Stimulated activated CD8-positive, alpha-beta memory T cell treated with anti-CD3 and anti-CD28 coated beads, Interleukin-2, amount 100 ng/mL, for 48 hours (primary cell): ENCODE measurements around the gene C1R.
"Not testable (repeated sequence)": the region's sequence is repeated elsewhere in the genome, so short reads cannot be mapped to it uniquely, and the experiment has no call there.

Source experiments
- DNase-seq, 2 donors: peaks; one replicate each; pipeline ENCODE4 v3.0.0-alpha.2; 2020; ENCODE audit warnings: low read depth in 2 of 2

C1R gene

DNA sequence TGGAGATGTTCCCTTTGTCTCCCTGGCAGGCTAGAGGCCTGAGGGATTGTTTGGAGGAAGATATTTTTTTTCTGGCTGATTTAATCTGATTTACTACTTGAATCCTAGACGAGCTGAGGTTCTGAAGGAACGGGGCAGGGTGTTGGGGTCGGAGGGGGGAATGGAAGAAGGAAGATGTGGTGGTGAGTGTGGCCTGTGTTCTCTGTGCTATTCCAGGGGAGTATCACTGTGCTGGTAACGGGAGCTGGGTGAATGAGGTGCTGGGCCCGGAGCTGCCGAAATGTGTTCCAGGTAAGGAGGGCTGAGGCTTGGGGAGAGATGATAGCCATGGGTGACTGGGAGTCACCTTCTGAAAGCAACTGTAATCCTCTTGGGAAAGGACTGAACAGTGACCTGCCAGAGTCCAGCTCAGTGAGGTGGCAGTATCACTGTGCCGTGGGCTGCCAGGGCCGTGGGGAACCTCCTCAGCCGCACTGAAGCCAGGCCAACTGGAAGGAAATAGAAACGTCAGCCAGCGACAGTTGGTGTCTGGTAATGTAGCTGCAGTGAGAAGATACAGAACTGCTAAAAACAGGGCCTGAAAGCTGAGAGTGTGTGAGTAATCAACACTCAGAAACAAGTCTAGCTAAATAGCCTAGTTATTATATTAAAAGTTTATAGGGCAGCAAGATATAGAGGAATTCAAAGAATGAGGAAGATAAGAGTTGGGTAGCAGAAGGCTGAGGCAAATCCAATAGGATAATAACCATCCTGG, 23.8 kb downstream of the C1R start:
- DNase-seq = no peak

DNA sequence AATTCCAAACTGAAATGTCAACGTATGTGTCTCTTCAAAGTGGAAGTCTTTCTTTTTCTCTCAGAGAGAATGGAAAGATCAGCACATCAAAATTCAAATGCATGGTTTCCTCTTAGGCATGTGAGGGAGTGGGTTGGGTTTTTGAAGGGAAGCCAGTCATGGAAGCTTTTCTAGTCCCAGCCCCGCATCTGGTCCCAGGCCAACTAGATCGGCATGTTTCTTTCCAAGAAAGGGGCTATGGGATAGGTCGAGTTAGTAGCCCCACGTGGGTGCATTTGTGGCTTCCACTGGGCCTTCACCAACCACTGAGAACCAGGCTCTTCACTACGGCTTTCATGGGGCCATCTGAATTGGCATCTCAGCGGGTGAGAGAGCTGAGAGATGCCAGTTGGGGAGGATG, 25.1 kb downstream of the C1R start:
- DNase-seq = no peak

DNA sequence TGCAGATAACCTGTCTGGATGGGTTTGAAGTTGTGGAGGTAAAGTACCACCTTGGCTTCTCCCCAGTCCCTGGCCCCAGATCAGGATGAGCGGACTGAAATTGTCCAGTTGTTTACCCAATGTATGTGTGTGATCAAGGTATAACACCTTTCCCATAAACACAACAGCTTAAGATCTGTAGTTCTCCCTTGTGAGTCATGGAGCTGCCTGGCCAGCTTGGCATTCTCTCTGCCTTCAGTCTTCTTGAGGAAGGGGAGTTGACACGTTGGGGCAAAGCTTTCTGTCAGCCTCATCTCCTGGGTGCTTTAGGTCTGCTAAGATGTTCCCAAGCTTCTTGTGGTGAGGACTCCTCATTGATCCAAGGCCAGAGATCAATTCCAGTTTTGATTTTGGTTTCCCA, 25.6 kb downstream of the C1R start:
- DNase-seq = no peak

DNA sequence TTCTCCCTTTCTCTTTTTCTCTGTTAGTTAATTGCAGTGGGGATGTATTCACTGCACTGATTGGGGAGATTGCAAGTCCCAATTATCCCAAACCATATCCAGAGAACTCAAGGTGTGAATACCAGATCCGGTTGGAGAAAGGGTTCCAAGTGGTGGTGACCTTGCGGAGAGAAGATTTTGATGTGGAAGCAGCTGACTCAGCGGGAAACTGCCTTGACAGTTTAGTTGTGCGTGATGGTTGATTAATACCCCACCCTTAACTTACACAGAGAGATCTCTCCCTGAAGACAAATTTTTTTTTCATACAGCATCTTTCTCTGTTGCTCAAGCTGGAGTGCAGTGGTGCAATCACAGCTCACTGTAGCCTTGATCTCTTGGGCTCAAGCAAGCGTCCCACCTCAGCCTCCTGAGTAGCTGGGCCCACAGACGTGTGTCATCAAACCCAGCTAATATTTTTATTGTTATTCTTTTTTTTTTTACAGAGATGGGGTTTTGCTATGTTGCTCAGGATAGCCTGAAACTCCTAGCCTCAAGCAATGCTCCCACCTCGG, 27.1 kb downstream of the C1R start:
- no peak for DNase-seq

DNA sequence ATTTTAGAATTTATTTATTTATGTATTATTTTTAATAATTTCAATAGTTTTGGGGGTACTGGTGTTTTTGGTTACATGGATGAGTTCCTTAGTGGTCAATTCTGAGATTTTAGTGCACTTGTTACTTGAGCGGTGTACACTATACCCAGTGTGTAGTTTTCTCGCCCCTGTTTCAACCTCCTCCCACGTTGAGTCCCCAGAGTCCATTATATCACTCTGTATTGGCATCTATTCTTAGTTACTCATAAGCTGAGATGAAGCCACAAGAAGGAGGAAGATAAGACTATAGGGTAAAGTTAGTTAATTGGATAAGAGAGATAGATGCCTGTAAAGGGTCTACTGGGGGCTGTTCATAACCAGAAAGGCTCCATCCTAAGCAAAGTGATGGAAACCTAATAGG, 27.7 kb downstream of the C1R start:
- DNase-seq = no peak

DNA sequence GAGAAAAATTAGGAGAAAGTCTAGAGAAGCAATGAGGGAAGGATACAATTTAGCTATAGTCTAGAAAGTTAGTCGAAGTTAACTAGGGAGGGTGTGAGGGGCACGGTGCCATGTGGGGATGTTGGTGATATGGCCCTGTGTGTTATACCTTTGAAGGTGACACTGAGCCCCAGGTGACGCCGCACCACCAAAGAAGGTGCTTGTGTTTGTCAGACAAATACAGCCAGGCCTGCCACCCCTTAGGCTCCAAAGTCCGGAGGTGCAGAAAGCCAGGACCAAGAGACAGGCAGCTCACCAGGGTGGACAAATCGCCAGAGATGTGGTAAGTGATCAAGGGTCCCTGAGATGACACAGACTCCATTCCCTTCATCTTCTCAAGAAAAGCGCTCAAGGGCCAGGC, 30.6 kb downstream of the C1R start:
- DNase-seq = no peak

DNA sequence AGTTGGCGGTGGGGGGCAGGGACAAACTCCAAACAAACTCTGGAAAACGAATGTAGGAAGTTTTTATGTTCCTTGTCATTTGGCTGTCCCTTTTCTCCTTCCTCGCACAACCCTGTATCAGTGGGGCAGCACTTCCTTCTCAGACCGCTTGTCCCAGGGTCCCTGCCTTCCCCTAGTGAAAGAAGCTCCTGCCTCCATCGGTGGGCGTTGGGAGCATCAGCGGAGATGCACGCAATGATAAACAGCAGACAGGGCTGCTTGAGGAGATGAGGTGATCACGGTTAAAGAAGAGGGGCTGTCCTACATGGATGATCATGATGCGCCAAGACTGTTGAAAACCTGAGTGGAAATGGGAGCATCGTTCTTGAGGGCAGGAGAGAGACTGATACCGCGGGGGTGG, 31.1 kb downstream of the C1R start:
- DNase-seq = no peak

DNA sequence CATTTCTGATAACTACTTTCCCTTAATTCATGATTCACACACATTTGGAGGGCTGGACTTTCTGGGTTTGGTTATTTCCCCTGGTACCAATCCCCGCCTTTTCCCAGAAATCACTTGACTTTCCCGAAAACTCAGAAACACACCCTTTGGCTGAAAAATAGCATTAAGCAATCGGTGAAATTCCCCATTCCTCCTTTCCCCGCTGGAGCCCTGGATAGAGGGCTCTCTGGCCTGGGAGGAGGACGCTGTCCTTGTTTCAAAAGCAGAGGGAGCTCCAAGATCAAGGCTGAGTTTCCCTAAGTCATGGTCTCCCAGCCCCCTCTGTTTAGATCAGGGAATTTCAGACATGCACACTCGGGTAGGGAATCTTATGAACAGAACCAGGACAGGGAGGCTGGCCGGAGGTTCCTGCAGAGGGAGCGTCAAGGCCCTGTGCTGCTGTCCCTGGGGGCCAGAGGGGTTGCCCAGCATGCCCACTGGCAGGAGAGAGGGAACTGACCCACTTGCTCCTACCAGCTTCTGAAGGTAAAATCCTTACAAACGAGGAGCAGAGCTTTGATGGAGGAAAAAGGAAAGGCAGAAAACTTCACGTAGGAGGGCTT, 31.8 kb downstream of the C1R start, which contains the start of gene C1S:
Gene C1S, plus strand, starts transcription at position 366 of the 602 bp plus-strand sequence. CDS start 1,195 bp downstream, outside the sequence.
- DNase-seq = no peak

DNA sequence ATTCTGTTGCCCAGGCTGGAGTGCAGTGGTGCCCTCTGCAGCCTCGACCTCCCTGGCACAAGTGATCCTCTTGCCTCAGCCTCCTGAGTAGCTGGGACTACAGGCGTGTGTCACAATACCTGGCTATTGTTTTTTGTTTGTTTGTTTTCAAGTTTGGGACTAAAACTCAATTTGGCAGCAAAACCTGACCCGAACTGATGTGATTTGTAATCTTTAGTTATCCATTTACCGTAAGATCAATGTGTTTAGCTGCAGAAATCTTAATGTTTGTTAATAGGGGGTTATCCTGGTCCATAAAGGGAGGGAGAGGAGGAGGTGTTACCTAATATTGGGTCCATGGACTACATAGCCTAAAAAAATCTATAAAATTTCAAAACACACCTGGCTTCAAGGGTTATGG, 32.5 kb downstream of the C1R start:
- DNase-seq = no peak

DNA sequence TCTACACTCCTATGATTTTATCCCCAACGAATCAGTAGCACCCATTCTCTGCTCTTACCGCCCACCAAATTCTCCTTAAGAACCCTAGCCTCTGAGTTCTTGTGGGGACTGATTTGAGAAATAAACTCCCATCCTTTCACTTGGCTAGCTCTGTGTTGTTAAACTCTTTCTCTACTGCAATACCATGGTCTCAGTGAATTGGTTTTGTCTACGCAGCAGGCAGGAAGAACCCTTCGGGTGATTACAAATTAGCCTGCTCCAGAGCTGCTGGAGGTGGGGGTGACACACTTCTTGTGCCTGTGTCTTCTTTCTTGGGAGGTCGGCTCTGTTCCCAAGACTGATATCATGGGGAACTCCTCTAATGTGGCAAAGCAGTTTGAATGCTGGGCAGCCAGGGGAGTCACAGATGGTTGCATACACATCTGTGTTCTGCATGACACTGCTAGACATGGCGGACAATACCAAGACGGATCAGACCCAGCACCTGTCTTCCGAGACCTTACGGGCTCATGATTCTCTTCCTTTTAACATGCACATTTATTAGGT, 33.3 kb downstream of the C1R start:
- no peak for DNase-seq

DNA sequence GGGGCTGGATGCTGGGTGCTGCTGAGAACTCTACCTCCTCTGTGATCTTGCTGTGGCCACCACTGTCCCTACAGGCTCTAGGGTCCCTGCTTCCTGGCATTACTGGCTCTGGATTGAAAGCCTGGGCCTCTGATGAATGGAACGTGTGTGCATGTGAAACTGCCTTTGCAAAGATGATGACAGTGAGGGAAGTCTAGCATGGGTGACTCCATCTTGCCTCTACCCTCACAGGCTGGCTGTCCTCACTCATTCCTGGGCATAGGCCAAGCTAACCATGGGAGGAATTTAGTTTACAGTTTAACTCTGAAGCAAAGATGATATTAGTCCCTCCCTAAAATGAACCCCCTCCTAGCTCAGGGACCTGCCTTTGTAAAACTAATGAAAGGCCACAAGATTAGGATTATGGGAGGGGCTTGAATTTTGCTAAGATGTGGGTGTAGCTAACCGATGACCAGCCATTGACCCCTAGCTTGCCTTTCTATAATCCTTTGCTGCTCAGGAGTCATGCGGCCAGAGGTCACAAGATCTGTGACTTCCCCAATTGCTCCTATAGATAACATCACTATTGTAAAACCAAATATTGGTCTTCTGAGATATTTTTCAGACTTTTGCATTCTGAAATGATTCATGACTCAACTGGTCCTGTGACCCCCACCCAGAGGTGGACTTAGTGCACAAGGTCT, 33.9 kb downstream of the C1R start:
- no peak for DNase-seq

DNA sequence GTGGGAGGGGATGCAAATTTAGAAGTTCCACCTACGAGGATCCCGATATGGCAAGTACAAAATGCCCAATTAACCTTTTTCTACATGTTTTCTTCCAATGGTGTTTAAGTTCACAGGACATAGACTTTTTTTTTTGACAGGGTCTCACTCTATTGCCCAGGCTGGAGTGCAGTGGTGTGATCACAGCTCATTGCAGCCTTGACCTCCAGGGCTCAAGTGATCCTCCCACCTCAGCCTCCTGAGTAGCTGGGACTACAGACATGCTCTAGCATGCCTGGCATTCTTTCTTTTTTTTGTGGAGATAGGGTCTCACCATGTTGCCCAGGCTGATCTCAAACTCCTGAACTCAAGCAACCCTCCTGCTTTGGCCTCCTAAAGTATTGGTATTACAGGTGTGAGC, 36.5 kb downstream of the C1R start:
- not testable (repeated sequence) for DNase-seq

DNA sequence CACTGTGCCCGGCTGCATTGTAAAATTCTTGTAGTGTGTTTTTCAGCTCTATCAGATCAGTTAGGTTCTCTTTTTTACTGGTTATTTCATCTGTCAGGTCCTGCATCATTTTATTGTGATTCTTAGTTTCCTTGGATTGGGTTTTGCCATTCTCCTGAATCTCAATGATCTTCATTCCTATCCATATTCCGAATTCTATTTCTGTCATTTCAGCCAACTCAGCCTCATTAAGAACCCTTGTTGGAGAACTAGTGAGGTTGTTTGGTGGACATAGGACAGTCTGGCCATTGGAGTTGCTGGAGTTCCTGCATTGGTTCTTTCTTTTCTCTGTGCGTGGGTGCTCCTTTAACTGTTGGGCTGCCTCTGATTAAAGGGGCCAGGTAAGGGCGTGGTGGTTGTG, 37.3 kb downstream of the C1R start:
- DNase-seq = no peak

DNA sequence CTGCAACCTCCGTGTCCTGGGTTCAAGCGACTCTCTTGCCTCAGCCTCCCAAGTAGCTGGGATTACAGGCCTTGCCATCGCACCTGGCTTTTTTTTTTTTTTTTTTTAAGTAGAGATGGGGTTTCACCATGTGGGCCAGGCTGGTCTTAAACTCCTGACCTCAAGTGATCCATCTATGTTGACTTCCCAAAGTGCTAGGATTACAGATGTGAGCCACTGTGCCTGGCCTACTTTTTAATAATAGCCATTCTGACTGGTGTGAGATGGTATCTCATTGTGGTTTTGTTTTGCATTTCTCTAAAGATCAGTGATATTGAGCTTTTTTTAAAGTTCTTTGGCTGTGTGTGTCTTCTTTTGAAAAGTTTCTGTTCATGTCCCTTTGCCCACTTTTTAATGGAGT, 42.3 kb downstream of the C1R start:
- DNase-seq = not testable (repeated sequence)

DNA sequence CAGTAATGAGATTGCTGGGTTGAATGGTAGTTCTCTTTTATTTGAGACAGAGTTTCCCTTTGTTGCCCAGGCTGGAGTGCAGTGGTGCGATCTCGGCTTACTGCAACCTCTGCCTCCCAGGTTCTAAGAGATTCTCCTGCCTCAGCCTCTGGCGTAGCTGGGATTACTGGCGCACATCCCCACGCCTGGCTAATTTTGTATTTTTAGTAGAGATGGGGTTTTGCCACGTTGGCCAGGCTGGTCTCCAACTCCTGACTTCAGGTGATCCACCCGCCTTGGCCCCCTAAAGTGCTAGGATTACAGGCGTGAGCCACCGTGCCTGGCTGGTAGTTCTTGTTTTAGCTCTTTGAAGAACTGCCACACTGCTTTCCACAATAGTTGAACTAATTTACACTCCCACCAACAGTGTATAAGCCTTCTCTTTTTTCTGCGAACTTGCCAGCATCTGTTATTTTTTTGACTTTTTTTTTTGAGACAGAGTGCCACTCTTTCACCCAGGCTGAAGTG, 42.7 kb downstream of the C1R start:
- not testable (repeated sequence) for DNase-seq

DNA sequence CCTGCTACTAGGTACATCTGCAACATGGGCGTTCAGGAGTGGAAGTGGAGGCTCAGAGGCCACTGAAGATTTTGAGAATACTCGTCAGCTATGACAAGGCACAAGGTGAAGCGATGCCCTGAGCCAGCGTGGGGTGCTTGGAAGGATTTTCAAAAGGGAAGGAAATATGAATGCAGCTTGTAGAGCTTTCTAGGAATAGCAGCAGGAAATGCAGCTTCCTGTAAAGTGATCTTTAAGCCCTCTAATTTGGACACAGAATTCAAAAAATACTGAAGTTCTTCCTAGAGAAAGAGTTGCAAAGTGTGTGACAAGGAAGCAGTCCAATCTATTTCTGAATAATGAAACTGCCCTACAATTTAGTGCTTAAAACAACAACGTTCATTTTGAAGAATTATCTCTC, 44.9 kb downstream of the C1R start:
- DNase-seq = no peak

DNA sequence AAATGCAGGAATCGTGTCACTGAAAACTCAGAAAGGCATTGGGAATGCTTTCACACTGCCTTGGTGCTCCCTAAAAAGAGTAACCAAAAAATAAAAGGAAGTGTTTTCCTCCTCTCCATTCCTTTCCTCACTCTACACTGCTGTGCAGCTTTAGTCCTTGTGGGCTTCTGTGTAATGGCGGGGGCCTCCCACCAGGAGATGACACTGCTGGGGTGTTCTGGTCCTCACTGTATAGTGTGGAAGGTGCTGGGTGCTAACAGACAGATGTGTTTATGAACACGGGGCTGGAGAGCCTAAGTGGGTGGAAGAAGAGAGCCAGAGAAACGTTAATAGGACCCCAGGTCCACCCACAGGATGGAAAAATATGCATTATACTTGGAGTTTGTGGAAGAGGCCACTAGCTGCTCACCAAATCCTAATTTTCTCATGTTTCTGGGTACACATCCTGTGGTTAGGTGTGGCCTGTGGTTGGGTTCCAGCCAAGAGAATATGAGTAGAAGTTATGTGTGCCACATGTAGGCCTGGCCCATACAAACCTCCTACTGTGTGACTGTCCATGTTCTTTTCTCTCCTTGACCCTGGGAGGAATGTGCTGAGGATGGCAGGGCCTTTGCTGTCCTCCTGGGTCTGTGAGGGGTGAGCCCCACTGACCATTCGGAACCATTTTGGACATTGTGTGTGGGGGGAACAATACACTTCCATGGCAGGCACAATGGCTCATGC, 45.7 kb downstream of the C1R start:
- DNase-seq = no peak

DNA sequence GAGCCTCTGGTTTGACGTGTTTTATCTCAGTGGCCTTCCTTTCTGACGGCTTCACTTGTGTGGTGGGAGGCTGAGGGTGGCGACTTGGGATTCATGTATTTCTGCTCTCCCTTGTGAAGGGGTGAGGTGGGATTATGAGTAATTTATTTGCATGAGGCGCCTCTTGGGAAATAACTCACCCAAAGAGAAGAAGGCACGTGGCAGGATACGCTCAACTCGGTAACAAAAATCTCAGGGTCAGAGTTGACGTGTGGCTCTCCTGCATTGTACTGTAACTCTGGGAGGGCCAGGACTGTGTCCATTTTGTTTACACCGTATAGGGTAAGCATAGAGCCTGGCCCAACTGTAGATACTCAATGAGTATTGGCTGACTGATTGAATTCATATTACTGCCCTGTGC, 46.3 kb downstream of the C1R start:
- no peak for DNase-seq

DNA sequence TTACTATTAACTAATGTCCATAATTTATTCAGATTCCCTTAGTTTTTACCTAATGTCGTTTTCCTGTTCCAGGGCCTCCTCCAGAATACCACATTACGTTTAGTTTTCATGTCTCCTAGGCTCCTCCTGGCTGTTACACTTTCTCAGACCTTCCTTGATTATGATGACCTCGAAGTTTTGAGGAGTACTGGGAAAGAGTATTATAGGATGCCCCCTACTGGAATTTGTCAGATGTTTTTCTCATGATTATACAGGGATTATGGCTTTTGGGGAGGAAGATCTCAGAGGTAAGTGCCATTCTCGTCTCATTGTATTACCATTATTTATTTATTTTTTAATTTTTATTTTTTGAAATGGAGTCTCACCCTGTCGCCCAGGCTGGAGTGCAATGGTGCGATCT, 49.4 kb downstream of the C1R start:
- no peak for DNase-seq

DNA sequence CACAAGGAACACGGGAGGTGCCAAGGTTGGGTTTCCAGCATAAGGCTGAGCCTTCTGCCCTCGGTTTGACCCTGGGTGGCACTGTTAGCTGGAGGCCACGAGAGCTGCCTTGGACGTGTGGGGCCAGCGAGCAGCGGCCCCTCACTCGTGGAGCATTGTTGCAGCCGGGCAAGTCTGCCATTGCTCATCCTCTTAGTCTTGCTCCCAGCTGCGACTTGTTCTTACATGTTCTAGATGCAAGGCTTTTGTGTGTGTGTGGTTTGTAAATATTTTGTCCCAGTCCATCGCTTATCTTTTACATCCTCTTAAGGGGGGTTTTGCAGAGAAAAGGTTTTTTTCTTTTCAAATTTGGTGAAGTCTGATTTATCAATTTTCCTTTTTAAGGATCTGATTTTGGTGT, 52.8 kb downstream of the C1R start:
- DNase-seq = no peak

DNA sequence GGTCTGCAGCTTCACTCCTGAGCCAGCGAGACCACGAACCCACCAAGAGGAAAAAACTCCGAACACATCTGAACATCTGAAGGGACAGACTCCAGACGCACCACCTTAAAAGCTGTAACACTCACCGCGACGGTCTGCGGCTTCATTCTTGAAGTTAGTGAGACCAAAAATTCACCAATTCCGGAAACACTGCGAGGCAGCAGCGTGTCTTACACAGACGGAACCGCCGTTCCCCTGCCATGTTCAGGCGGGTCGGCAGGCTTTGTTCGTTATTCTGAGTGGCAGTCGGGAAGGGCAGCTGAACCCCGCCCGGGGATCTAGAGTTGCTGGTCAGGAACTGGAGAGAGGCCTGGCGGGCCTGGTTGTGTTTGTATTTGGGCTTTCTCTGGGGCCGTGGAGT, 53.7 kb downstream of the C1R start:
- DNase-seq = no peak

DNA sequence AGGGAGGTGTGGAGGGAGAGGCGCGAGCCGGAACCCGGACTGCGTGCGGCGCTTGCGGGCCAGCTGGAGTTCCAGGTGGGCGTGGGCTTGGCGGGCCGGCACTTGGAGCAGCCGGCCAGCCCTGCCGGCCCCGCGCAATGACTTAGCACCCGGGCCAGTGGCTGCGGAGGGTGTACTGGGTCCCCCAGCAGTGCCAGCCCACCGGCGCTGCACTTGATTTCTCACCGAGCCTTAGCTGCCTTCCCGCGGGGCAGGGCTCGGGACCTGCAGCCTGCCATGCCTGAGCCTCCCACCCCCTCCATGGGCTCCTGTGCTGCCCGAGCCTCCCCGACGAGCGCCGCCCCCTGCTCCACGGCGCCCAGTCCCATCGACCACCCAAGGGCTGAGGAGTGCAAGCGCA, 54.8 kb downstream of the C1R start:
- not testable (repeated sequence) for DNase-seq
